KOPT-K1 (cell line): ENCODE data around the gene NMNAT3.

ENCODE experiments used
- H3K27ac ChIP-seq: fragments of 200-600 bp; sonication (generic); 2 replicates; pipeline ENCODE4 v1.5.1; 2016; ENCODE audit warnings: antibody characterized with exemption, mild to moderate bottlenecking, low read depth, low read length; ENCODE audit not compliant: poor library complexity, severe bottlenecking
- H3K36me3 ChIP-seq: fragments of 200-600 bp; sonication (generic); 2 replicates; pipeline ENCODE4 v1.5.1; 2017; ENCODE audit warnings: antibody characterized with exemption, mild to moderate bottlenecking, low read length, moderate library complexity; ENCODE audit not compliant: insufficient read depth
- H3K9me3 ChIP-seq: fragments of 200-600 bp; sonication (generic); 2 replicates; pipeline ENCODE4 v1.5.1; 2017; ENCODE audit warnings: antibody characterized with exemption, low read length, mild to moderate bottlenecking; ENCODE audit not compliant: insufficient read depth, poor library complexity, severe bottlenecking

NMNAT3 gene

DNA sequence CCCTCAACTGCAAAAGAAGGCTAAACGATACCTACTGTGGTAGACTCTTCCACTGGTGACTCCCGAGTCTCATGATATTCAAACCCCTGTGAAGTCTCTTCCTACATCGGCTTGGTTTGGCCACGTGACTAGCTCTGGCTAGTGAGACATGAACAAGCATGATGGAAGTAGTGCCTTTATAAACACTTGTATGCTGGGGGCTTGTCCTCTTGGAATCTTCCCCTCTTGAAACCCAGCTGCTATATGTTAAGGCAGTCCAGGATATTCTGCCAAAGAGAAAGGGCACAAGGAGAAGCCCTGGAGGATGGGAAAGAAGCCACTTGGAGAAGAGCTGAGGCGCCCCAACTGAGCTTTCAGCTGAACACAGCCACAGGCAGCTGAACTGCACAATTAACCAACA, 154.6 kb downstream of the NMNAT3 start:
- no peaks in the 10 kb centered on the region for H3K9me3 ChIP-seq
- no peak overlapping the region for H3K27ac ChIP-seq
- H3K36me3 ChIP-seq, result no peaks in the 10 kb centered on the region

DNA sequence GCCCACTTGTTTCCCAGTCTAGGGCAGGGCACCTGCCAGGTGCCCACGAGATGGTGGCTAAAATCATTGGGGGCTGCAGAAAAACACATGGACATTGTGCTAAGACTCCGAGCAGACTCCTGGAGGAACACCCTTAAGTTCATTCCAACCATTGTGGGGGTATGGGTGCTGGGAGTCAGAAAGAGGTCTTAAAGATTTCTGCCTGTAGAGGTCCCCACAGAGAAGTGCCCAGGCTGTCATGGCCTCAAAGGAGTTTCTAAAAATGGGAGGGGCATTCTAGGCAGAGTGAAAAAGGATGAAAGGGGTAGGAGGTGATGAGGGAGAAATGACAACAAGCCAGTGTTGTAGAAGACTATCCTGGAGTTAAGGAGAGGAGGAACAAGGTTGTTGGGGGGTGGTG, 155.4 kb downstream of the NMNAT3 start:
- Histone ChIP-seq H3K9me3 (no peaks in the 10 kb centered on the region), H3K27ac (no peak overlapping the region), H3K36me3 (no peaks in the 10 kb centered on the region)

DNA sequence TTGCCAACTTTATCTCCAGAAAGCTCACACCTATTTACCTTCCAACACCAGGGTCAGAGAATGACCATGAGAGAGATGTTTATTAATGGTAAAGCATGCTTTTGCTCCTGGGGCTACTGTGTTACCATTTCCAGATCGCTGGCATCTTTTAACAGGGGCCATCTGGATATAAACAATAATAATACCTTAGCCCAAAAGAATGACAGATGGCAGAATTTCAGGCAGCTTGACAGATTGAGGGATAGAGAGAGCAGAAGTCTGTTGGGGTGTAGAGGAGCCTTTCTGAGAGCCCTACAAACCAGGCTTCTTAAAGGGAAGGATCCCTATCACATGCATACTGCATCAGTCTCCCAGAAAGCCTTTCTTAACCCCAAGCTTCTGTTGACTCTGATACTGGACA, 156.0 kb downstream of the NMNAT3 start:
- Histone ChIP-seq H3K36me3 (no peaks in the 10 kb centered on the region), H3K27ac (no peak overlapping the region), H3K9me3 (no peaks in the 10 kb centered on the region)

DNA sequence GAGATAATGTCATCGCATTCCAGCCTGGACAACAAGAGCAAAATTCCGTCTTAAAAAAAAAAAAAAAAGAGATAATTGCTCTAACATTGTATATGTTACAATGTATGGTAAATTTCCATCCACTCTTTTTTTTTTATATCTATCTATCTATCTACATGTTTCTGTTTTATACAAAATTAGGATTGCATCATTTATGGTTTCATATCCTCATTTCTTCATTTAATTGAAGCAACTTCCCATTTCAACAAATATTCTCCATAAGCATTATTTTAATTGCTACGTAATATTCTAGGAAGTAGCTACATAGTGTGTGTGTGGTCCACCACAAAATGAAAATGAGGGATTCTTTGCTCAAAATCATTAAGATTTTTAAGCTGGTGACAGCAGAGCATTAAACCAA, 156.6 kb downstream of the NMNAT3 start:
- no peak overlapping the region for H3K27ac ChIP-seq
- no peaks in the 10 kb centered on the region for H3K9me3 ChIP-seq
- no peaks in the 10 kb centered on the region for H3K36me3 ChIP-seq

DNA sequence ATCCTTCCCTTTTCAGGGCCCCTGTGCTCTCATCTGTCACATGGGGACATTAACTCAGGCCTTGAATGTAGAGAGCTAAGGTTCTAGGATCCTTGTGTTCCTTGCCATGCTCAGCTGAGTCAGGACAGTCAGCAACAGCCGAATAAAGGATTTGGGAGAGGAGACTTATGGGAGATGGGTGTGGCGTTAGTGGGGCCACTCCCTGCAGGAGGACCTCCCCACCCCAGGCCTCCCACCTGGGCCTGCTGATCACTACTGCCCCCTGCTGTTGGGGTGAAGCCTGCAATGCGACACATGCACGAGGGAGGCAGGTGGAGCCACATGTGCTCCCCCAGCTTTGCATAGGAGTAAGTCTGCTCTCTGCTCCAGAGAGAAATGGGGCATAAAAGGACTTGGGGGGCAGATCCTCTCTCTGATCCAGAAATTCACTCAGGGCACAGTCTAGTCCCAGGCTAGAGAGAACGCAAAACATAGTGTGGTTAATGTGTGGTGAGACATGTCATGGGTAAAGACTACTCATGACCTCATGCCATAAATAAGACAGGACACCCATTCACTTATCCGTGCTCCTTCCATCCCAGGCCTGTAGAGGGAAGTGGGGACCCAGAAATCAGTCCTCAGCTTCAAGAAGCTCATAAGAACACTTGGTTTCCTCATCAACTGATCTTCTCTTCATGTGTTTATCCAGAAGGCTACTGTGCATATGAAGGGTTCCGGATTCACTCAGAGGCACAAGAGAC, 157.6 kb downstream of the NMNAT3 start:
- no peak overlapping the region for H3K27ac ChIP-seq
- H3K9me3 ChIP-seq, result no peaks in the 10 kb centered on the region
- H3K36me3 ChIP-seq, result no peaks in the 10 kb centered on the region

DNA sequence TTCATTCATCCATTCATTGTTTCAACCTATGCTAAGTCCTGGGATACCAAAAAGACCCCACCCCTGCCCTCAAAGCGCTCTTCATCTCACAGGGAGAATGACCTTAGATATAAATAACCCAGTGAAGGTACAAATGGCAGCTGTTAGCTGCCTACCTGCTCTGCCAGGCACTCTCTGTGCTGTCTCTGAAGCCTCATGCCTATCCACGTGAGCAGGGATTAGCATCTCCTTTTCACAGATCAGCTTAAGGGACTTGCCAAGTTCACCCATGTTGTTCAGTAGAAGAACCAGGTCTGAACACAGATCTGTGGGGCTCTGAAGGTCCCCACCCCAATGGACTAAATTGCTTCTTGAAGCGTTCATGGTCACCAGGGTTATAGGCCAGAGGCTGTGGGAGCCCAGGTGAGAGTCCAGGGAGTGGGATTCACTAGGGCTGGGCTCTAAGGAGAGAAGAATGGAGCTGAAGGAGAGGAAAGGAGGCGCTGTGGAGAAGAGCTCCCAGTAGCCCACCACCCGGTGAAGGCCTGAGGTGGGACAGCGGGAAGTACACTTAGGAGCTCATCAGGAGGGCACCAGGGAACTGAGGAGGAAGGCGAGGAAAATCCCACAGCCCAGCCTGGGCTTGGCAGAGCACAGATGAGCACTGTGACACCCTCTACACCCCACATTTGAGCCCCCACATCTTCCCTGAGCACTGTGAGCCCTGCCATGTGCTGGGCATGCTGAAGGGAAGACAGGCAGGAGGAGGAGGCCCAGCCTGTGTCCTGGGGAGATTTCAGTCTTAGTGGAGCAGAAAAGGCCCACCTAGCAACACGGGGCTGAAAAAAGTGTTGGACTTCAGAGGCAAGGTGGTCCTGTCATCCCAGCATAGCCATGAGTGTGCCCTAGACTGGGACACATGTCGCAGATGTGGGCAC, 158.6 kb downstream of the NMNAT3 start:
- Histone ChIP-seq H3K27ac (no peak overlapping the region), H3K9me3 (no peaks in the 10 kb centered on the region)

DNA sequence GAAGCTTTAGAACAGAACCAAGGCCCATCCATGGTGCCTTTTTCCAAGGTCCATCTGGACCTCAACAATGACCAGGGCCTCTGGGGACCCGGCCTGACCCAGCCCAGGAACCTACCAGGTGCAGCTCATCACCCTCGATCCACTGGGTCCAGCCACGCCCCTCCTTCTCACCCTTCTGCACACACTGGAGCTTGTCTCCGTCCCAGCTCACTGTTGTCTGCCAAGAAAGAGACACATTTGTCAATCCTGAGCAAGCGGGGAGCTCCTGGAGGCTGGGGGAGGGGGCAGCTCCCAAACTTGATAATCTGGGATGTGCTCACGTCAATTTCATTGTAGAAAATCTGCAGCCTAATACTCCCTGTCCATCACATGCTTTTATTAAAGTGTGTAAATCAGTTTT, 159.5 kb downstream of the NMNAT3 start:
- Histone ChIP-seq H3K27ac (no peak overlapping the region), H3K9me3 (no peaks in the 10 kb centered on the region), H3K36me3 (no peaks in the 10 kb centered on the region)

More for the DNA sequence above, 158.6 kb downstream of the NMNAT3 start:
- no peaks in the 10 kb centered on the region for H3K36me3 ChIP-seq

DNA sequence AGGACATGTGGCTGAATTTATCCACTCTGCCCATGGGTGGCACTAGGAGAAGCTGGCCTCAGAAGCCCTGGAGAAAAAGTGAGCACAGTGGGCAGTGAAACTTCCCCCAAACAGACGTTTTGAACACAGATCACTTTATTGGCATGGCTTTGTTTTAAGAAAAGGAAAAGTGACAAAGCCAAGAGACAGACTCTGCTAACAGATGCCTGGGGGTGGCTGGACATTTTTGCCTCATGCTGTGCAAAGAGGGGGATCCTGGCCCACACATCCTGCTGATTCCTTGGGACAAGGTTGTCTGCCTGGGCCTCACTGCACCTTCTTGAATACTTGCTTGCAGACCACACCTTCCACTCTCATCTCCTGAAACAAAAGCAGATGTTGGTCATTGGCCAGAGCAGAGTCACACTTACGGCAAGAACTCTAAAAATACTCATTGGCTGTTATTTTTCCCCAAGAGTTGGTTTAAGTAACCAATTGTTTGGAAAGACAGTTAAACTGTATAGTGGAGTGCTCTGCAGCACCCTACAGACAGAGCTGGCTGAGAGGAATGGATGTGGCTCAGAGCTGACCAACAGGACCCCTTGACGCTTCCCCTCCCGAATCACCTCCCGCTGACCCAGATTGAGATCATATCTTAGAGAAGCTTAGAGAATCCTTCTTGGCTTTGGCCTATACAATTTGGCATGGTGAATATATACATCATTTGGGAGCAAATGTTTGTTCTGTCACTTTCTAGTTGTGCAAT, 160.3 kb downstream of the NMNAT3 start:
- H3K27ac ChIP-seq, result no peak overlapping the region
- H3K36me3 ChIP-seq, result no peaks in the 10 kb centered on the region
- H3K9me3 ChIP-seq, result no peaks in the 10 kb centered on the region

DNA sequence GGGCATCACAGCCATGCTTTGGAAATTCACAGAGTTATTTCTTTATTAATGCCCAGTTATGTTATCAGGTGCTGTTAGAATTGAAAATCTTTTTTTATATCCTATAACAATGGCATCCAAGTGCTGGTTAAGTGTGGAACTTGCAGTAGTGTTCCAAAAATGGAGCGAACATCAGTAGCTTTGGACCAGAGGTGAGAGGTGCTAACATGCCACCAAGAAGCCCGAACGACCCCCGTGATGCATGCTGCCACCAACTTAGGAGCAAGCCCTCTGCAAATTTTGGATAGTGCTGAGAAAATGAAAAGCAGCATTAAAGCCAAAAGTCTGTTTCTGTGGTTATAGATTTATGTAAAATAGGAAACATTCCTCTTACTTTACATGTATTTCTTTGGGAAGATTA, 163.0 kb downstream of the NMNAT3 start:
- H3K9me3 ChIP-seq, result no peaks in the 10 kb centered on the region
- H3K27ac ChIP-seq, result no peak overlapping the region
- no peaks in the 10 kb centered on the region for H3K36me3 ChIP-seq
